ENCODE measurements around the gene FAM222B.

DNA sequence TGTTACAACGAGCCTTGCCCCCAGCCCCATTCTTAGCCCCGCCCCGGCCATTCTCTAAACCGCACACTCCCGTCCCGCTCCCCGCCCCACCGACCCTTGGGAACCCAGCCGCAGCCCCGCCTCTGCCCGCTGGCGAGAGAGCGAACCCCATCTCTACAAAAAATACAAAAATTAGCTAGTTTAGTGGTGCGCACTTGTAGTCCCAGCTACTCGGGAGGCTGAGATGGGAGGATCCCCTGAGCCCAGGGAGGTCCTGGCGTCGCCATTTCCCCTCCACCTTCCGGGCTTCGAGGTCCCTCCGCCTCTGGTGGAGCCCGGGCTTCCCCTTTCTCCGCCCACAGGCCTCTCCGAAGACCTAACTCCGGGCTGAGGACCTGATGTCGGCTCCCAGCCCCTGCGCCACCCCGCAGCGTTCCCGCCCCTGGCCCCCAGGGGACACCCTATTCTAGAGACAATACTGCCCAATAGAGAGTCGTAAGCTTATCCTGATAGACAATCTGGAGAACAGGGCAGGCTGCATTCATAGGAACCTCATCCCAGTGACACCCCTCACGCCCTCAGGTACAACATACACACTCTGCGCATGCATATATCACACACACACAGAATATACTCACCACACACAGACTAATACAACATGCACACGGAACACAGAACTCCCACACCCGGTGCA lies 130.4 kb downstream of the FAM222B start:
- TF ChIP-seq POLR2A (IDR thresholded peaks at IDR 0.05), result no peak
- TF ChIP-seq, protein P1, sequence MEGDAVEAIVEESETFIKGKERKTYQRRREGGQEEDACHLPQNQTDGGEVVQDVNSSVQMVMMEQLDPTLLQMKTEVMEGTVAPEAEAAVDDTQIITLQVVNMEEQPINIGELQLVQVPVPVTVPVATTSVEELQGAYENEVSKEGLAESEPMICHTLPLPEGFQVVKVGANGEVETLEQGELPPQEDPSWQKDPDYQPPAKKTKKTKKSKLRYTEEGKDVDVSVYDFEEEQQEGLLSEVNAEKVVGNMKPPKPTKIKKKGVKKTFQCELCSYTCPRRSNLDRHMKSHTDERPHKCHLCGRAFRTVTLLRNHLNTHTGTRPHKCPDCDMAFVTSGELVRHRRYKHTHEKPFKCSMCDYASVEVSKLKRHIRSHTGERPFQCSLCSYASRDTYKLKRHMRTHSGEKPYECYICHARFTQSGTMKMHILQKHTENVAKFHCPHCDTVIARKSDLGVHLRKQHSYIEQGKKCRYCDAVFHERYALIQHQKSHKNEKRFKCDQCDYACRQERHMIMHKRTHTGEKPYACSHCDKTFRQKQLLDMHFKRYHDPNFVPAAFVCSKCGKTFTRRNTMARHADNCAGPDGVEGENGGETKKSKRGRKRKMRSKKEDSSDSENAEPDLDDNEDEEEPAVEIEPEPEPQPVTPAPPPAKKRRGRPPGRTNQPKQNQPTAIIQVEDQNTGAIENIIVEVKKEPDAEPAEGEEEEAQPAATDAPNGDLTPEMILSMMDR (IDR thresholded peaks at IDR 0.05), result peak in 1 of 12 donors; percentile 17

Data from heart left ventricle (tissue), 13 donors.